Measurements from ENCODE around the gene ABCG4.
"Not testable (repeated sequence)": the region's sequence is repeated elsewhere in the genome, so short reads cannot be mapped to it uniquely, and the experiment has no call there.

ABCG4 gene

GRCh38 chr11:119118946-119119345, 29.9 kb upstream of the ABCG4 start:
- Mint-ChIP-seq H3K27ac (ENCODE audit: low read depth) (no peak overlapping the region), H3K9me3 (no peaks in the 10 kb centered on the region), H3K4me3 (no peak overlapping the region), H3K27me3 (no peaks in the 10 kb centered on the region), H3K36me3 (ENCODE audit: insufficient read depth) (peaks cover 23% of the 10 kb centered on the region), H3K4me1 (peaks cover 41% of the 10 kb centered on the region)
- ATAC-seq (replicated peaks; ENCODE audit: extremely low read depth, poor library complexity, severe bottlenecking): no peak
- no peak for DNase-seq (ENCODE audit: low spot score in 2 of 2)

GRCh38 chr11:119120639-119121007, 28.2 kb upstream of the ABCG4 start:
- peaks cover 22% of the 10 kb centered on the region for H3K36me3 Mint-ChIP-seq (ENCODE audit: insufficient read depth)
- H3K9me3 Mint-ChIP-seq: no peaks in the 10 kb centered on the region
- no peaks in the 10 kb centered on the region for H3K27me3 Mint-ChIP-seq
- H3K27ac Mint-ChIP-seq (ENCODE audit: low read depth): peak overlapping the region; percentile 90
- no peak for ATAC-seq (replicated peaks; ENCODE audit: extremely low read depth, poor library complexity, severe bottlenecking)
- H3K4me1 Mint-ChIP-seq: peaks cover 34% of the 10 kb centered on the region
- DNase-seq (ENCODE audit: low spot score in 2 of 2): no peak
- H3K4me3 Mint-ChIP-seq: peak overlapping the region; percentile 88

- H3K27me3 Mint-ChIP-seq: no peaks in the 10 kb centered on the region
- ATAC-seq (replicated peaks; ENCODE audit: extremely low read depth, poor library complexity, severe bottlenecking) (peak; percentile 99), DNase-seq (ENCODE audit: low spot score in 2 of 2) (peak; percentile 97 to 98)
- H3K4me1 Mint-ChIP-seq: peaks cover 29% of the 10 kb centered on the region
- peak within 1 kb of the TSS; percentile 90 for H3K27ac Mint-ChIP-seq (ENCODE audit: low read depth)
- peaks cover 21% of the 10 kb centered on the region for H3K36me3 Mint-ChIP-seq (ENCODE audit: insufficient read depth)
- H3K9me3 Mint-ChIP-seq: no peaks in the 10 kb centered on the region
- H3K4me3 Mint-ChIP-seq: peak within 1 kb of the TSS; percentile 88
These were observed 27.6 kb upstream of the ABCG4 start, which contains the start of gene HINFP for GRCh38 chr11:119121008-119121810. TSS of gene HINFP (plus strand) at chr11:119121580. CDS start at chr11:119126945, 5,365 bp downstream.

- H3K9me3 Mint-ChIP-seq: no peaks in the 10 kb centered on the region
- no peak for ATAC-seq (replicated peaks; ENCODE audit: extremely low read depth, poor library complexity, severe bottlenecking)
- DNase-seq (ENCODE audit: low spot score in 2 of 2): no peak
- peak overlapping the region; percentile 90 for H3K27ac Mint-ChIP-seq (ENCODE audit: low read depth)
- H3K4me3 Mint-ChIP-seq: peak overlapping the region; percentile 88
- peaks cover 22% of the 10 kb centered on the region for H3K36me3 Mint-ChIP-seq (ENCODE audit: insufficient read depth)
- H3K4me1 Mint-ChIP-seq: peaks cover 32% of the 10 kb centered on the region
- H3K27me3 Mint-ChIP-seq: no peaks in the 10 kb centered on the region
These were observed 27.1 kb upstream of the ABCG4 start for GRCh38 chr11:119121811-119122124.

GRCh38 chr11:119125821-119126220, 23.0 kb upstream of the ABCG4 start:
- no peaks in the 10 kb centered on the region for H3K27me3 Mint-ChIP-seq
- DNase-seq (ENCODE audit: low spot score in 2 of 2) (no peak), ATAC-seq (replicated peaks; ENCODE audit: extremely low read depth, poor library complexity, severe bottlenecking) (no peak)
- H3K4me1 Mint-ChIP-seq: peaks cover 33% of the 10 kb centered on the region
- no peaks in the 10 kb centered on the region for H3K9me3 Mint-ChIP-seq
- H3K27ac Mint-ChIP-seq (ENCODE audit: low read depth): no peak overlapping the region
- peaks cover 48% of the 10 kb centered on the region for H3K36me3 Mint-ChIP-seq (ENCODE audit: insufficient read depth)
- H3K4me3 Mint-ChIP-seq: no peak overlapping the region

- Mint-ChIP-seq H3K4me3 (no peak overlapping the region), H3K27ac (ENCODE audit: low read depth) (no peak overlapping the region), H3K36me3 (ENCODE audit: insufficient read depth) (peaks cover 55% of the 10 kb centered on the region), H3K27me3 (no peaks in the 10 kb centered on the region), H3K4me1 (peaks cover 28% of the 10 kb centered on the region), H3K9me3 (no peaks in the 10 kb centered on the region)
- ATAC-seq (replicated peaks; ENCODE audit: extremely low read depth, poor library complexity, severe bottlenecking) (no peak), DNase-seq (ENCODE audit: low spot score in 2 of 2) (no peak)
These were observed 22.1 kb upstream of the ABCG4 start for GRCh38 chr11:119126675-119127268.

GRCh38 chr11:119130662-119131061, 18.2 kb upstream of the ABCG4 start:
- no peaks in the 10 kb centered on the region for H3K9me3 Mint-ChIP-seq
- peaks cover 12% of the 10 kb centered on the region for H3K4me1 Mint-ChIP-seq
- no peak overlapping the region for H3K27ac Mint-ChIP-seq (ENCODE audit: low read depth)
- DNase-seq (ENCODE audit: low spot score in 2 of 2) (no peak), ATAC-seq (replicated peaks; ENCODE audit: extremely low read depth, poor library complexity, severe bottlenecking) (no peak)
- no peaks in the 10 kb centered on the region for H3K27me3 Mint-ChIP-seq
- H3K4me3 Mint-ChIP-seq: no peak overlapping the region
- peaks cover 48% of the 10 kb centered on the region for H3K36me3 Mint-ChIP-seq (ENCODE audit: insufficient read depth)

- Mint-ChIP-seq H3K9me3 (no peaks in the 10 kb centered on the region), H3K27me3 (peaks cover 17% of the 10 kb centered on the region), H3K36me3 (ENCODE audit: insufficient read depth) (peaks cover 28% of the 10 kb centered on the region), H3K27ac (ENCODE audit: low read depth) (no peak overlapping the region), H3K4me3 (no peak overlapping the region), H3K4me1 (peaks cover 6% of the 10 kb centered on the region)
- DNase-seq (ENCODE audit: low spot score in 2 of 2) (no peak), ATAC-seq (replicated peaks; ENCODE audit: extremely low read depth, poor library complexity, severe bottlenecking) (no peak)
These were observed 14.4 kb upstream of the ABCG4 start for GRCh38 chr11:119134389-119134978.

GRCh38 chr11:119139276-119139675, 9.6 kb upstream of the ABCG4 start:
- H3K4me1 Mint-ChIP-seq; ATAC-seq (replicated peaks; ENCODE audit: extremely low read depth, poor library complexity, severe bottlenecking); H3K4me3 Mint-ChIP-seq; H3K9me3 Mint-ChIP-seq; H3K36me3 Mint-ChIP-seq (ENCODE audit: insufficient read depth); DNase-seq (ENCODE audit: low spot score in 2 of 2); H3K27ac Mint-ChIP-seq (ENCODE audit: low read depth): not testable (repeated sequence)
- peaks cover 27% of the 10 kb centered on the region for H3K27me3 Mint-ChIP-seq

GRCh38 chr11:119144825-119145486, 3.9 kb upstream of the ABCG4 start:
- Mint-ChIP-seq H3K4me1 (peaks cover 11% of the 10 kb centered on the region), H3K27ac (ENCODE audit: low read depth) (no peak overlapping the region), H3K4me3 (no peak overlapping the region), H3K9me3 (no peaks in the 10 kb centered on the region), H3K36me3 (ENCODE audit: insufficient read depth) (no peaks in the 10 kb centered on the region), H3K27me3 (peaks cover 45% of the 10 kb centered on the region)
- no peak for DNase-seq (ENCODE audit: low spot score in 2 of 2)
- ATAC-seq (replicated peaks; ENCODE audit: extremely low read depth, poor library complexity, severe bottlenecking): no peak

- no peak for DNase-seq (ENCODE audit: low spot score in 2 of 2)
- H3K27ac Mint-ChIP-seq (ENCODE audit: low read depth): no peak overlapping the region
- no peak for ATAC-seq (replicated peaks; ENCODE audit: extremely low read depth, poor library complexity, severe bottlenecking)
- H3K36me3 Mint-ChIP-seq (ENCODE audit: insufficient read depth): no peaks in the 10 kb centered on the region
- no peak overlapping the region for H3K4me3 Mint-ChIP-seq
- H3K9me3 Mint-ChIP-seq: no peaks in the 10 kb centered on the region
- H3K4me1 Mint-ChIP-seq: peaks cover 11% of the 10 kb centered on the region
- peaks cover 44% of the 10 kb centered on the region for H3K27me3 Mint-ChIP-seq
These were observed 3.3 kb upstream of the ABCG4 start for GRCh38 chr11:119145551-119145950.

- ATAC-seq (replicated peaks; ENCODE audit: extremely low read depth, poor library complexity, severe bottlenecking) (peak; percentile 26), DNase-seq (ENCODE audit: low spot score in 2 of 2) (no peak)
- Mint-ChIP-seq H3K27ac (ENCODE audit: low read depth) (no peak overlapping the region), H3K4me1 (peaks cover 11% of the 10 kb centered on the region), H3K9me3 (no peaks in the 10 kb centered on the region), H3K4me3 (peak overlapping the region; percentile 53), H3K36me3 (ENCODE audit: insufficient read depth) (no peaks in the 10 kb centered on the region), H3K27me3 (peaks cover 43% of the 10 kb centered on the region)
These were observed 1.1 kb upstream of the ABCG4 start for GRCh38 chr11:119147604-119148333.

All from central memory CD8-positive, alpha-beta T cell (primary cell).